Esophagus muscularis mucosa (tissue), 4 donors: ENCODE measurements around the gene MSI2.

Source experiments
- CTCF ChIP-seq, 3 experiments: fragments of 200-600 bp in 2 of 3; fragments of 450-650 bp in 1 of 3; sonication (generic) in 2 of 3; IDR thresholded peaks; one replicate each; pipeline ENCODE4 v1.5.1; 2017 to 2019; ENCODE audit warnings: antibody characterized with exemption in 3 of 3, mild to moderate bottlenecking in 2 of 3, moderate library complexity in 1 of 3
- EP300 ChIP-seq: sonication (generic); formaldehyde crosslinking; IDR thresholded peaks from one replicate; pipeline ENCODE4 v1.6.1; 2017; ENCODE audit warnings: antibody characterized with exemption
- POLR2A ChIP-seq: fragments of 450-650 bp; IDR thresholded peaks from one replicate; pipeline ENCODE4 v1.6.1; 2017; ENCODE audit warnings: antibody characterized with exemption, moderate library complexity, mild to moderate bottlenecking, low read depth
- POLR2AphosphoS5 ChIP-seq, 2 donors: sonication (generic); formaldehyde crosslinking; IDR thresholded peaks; one replicate each; pipeline ENCODE4 v1.6.1; 2017; ENCODE audit warnings: antibody characterized with exemption in 2 of 2

- TF ChIP-seq CTCF (IDR thresholded peaks at IDR 0.05): no peak
- no peak for TF ChIP-seq POLR2AphosphoS5 (IDR thresholded peaks at IDR 0.05)
- no peak for TF ChIP-seq POLR2A
- TF ChIP-seq EP300: no peak
These were observed 375.5 kb downstream of the MSI2 start for GRCh38 chr17:57631871-57632270.
